ENCODE results near the gene CIC. TPM values are rescaled to one million over a fixed set of nuclear protein-coding genes. Genes with fewer than 3 reads are reported as not detected.
A peak's percentile ranks its signal among the peaks of the same experiment; 100 is the strongest.

Gene CIC
- total RNA-seq, 1 experiment from 2014 or later: 54.0 TPM

GRCh38 chr19:42271045-42271419, 2.0 kb downstream of the CIC start:
- H2AFZ ChIP-seq (ENCODE audit: low read length): no peak overlapping the region
- no CpG with 5 or more reads among the region's 3 CpGs for WGBS (ENCODE audit: extremely low coverage, insufficient read length, low lambda C conversion rate)
- no peak overlapping the region for H2BK20ac ChIP-seq (ENCODE audit: low read depth, low read length, poor library complexity, severe bottlenecking)
- H3T11ph ChIP-seq (ENCODE audit: low read length): no peak overlapping the region
- no peak overlapping the region for H3K9ac ChIP-seq (ENCODE audit: extremely low read depth, insufficient read length, low read length)
- no peak overlapping the region for H2BK15ac ChIP-seq (ENCODE audit: low read depth, low read length)
- DNase-seq: no peak
- H3K4me3 Mint-ChIP-seq: peak overlapping the region in 1 of 2 experiments; percentile 51; a peak in 2 of 5 replicates
- H2BK5ac ChIP-seq (ENCODE audit: insufficient read length, low read length): no peak overlapping the region
- no peak overlapping the region for H3K4ac ChIP-seq (ENCODE audit: low read depth, low read length)
- H3K9me3 ChIP-seq (ENCODE audit: control insufficient read depth, low read depth, low read length): no peaks in the 10 kb centered on the region
- H3K79me2 ChIP-seq (ENCODE audit: insufficient read depth, low read length): no peaks in the 10 kb centered on the region
- no peaks in the 10 kb centered on the region; a peak in 1 of 5 replicates for H3K9me3 Mint-ChIP-seq
- no peak overlapping the region for H4K91ac ChIP-seq (ENCODE audit: insufficient read length, low read depth, low read length)
- no peak overlapping the region for H3K23ac ChIP-seq (ENCODE audit: insufficient read length, low read depth, low read length)
- peaks cover 4 to 23% (median 16%) of the 10 kb centered on the region in 3 experiments; a peak in 6 of 7 replicates for H3K36me3 Mint-ChIP-seq (ENCODE audit: insufficient read depth in 1 of 3, low read depth in 3 of 3)
- no peak overlapping the region for H3K56ac ChIP-seq (ENCODE audit: insufficient read length, low read depth, low read length)
- H3K27me3 ChIP-seq (ENCODE audit: insufficient read depth, low read length): no peaks in the 10 kb centered on the region
- H3K27ac ChIP-seq (ENCODE audit: insufficient read length, low read depth, low read length): no peak overlapping the region
- no peak overlapping the region for H2AK5ac ChIP-seq (ENCODE audit: insufficient read length, low read length)
- H2BK12ac ChIP-seq (ENCODE audit: insufficient read length, low read depth, low read length): no peak overlapping the region
- no peaks in the 10 kb centered on the region; the same call in 1 of the 2 replicates for H3K4me1 ChIP-seq (ENCODE audit: insufficient read depth, low read length)
- TF ChIP-seq CTCF (conservative IDR thresholded peaks at IDR 0.05): no peak
- no peaks in the 10 kb centered on the region for H3K79me1 ChIP-seq (ENCODE audit: insufficient read depth, low read depth, low read length, poor library complexity, severe bottlenecking)
- H3K27ac Mint-ChIP-seq: peak overlapping the region in 1 of 3 experiments; percentile 58; a peak in 2 of 7 replicates
- H3K4me2 ChIP-seq (ENCODE audit: insufficient read depth, insufficient read length, low read length): no peak overlapping the region
- H3K18ac ChIP-seq (ENCODE audit: insufficient read length, low read depth, low read length): no peak overlapping the region
- no peak overlapping the region for H4K5ac ChIP-seq (ENCODE audit: insufficient read length, low read depth, low read length)
- no peak overlapping the region for H3K14ac ChIP-seq (ENCODE audit: insufficient read depth, low read length)
- no peak overlapping the region for H4K8ac ChIP-seq (replicated peaks; ENCODE audit: insufficient read length, low read depth, low read length)
- H3K27me3 Mint-ChIP-seq (ENCODE audit: low read depth): no peaks in the 10 kb centered on the region
- H3K23me2 ChIP-seq (ENCODE audit: insufficient read length, low read depth, low read length, poor library complexity, severe bottlenecking): peaks cover 9% of the 10 kb centered on the region
- H3K4me1 Mint-ChIP-seq: peaks cover 20 to 25% of the 10 kb centered on the region in 2 experiments
- no peaks in the 10 kb centered on the region for H4K20me1 ChIP-seq (ENCODE audit: control insufficient read depth, insufficient read depth, insufficient read length)
- no peak overlapping the region for H2BK120ac ChIP-seq (ENCODE audit: low read depth, low read length, poor library complexity, severe bottlenecking)
